Testis (tissue), 3 donors: ENCODE measurements around the gene PHAF1. TPM values are rescaled to one million over a fixed set of nuclear protein-coding genes. Genes with fewer than 3 reads are reported as not detected.

Experiments
- DNase-seq: peaks from one replicate; pipeline ENCODE4 v3.0.0-alpha.2; 2019
- H3K27ac ChIP-seq, 2 donors: fragments of 200-600 bp; sonication (generic); one replicate each; pipeline ENCODE4 v1.5.1; 2019
- H3K27me3 ChIP-seq: fragments of 200-600 bp; sonication (generic); one replicate; pipeline ENCODE4 v1.5.1; 2019
- H3K36me3 ChIP-seq: fragments of 200-600 bp; sonication (generic); one replicate; pipeline ENCODE4 v1.5.1; 2017; ENCODE audit warnings: low read depth; ENCODE audit errors: missing control alignments
- H3K4me1 ChIP-seq: fragments of 200-600 bp; sonication (generic); one replicate; pipeline ENCODE4 v1.5.1; 2019
- H3K4me3 ChIP-seq, 2 donors: fragments of 200-600 bp; sonication (generic); one replicate each; pipeline ENCODE4 v1.5.1; 2017 to 2019
- H3K9me3 ChIP-seq: fragments of 200-600 bp; sonication (generic); one replicate; pipeline ENCODE4 v1.5.1; 2017
- POLR2A ChIP-seq: fragments of 450-650 bp; IDR thresholded peaks from one replicate; pipeline ENCODE4 v1.6.1; 2017; ENCODE audit warnings: antibody characterized with exemption, mild to moderate bottlenecking, moderate library complexity
- WGBS, 2 donors: methylation state at CpG; one replicate each; pipeline ENCODE4 v1.1.5; 2018; 5-methylcytosine and 5-hydroxymethylcytosine counted together
- intact Hi-C: fragments of 100-400 bp; cut with DNase I; formaldehyde crosslinking; loops from one replicate; pipeline ENCODE4 v1.15.1; 2023; ENCODE audit warnings: low total_unique reads
- polyA plus RNA-seq: library from polyadenylated mRNA; stranded (reverse); fragments of 350-450 nt; fragmentation: Illumina TruSeq; extraction: RNeasy Lipid Tissue Mini Kit (QIAGEN cat#74804); gene quantifications from one replicate; pipeline ENCODE4 v1.2.3, GENCODE V29; 2014; ENCODE audit warnings: low read depth, low replicate concordance; ENCODE audit not compliant: insufficient read depth
- total RNA-seq, 2 donors: library from RNA; depleted of rRNA; stranded (reverse); fragments of >200 nt; gene quantifications; one replicate each; pipeline ENCODE4 v1.2.3, GENCODE V29; 2016
- TF ChIP-seq, protein P1 (sequence below), 3 experiments: fragments of 450-650 bp in 2 of 3; fragments of 200-600 bp in 1 of 3; sonication (generic) in 1 of 3; IDR thresholded peaks; one replicate each; pipeline ENCODE4 v1.5.1; 2016 to 2019; ENCODE audit warnings: antibody characterized with exemption in 3 of 3, mild to moderate bottlenecking in 2 of 3, moderate library complexity in 1 of 3

Gene PHAF1
- total and polyA plus RNA-seq, 3 donors from 2014 or later, result 31.2 to 41.6 (median 32.6) TPM

DNA sequence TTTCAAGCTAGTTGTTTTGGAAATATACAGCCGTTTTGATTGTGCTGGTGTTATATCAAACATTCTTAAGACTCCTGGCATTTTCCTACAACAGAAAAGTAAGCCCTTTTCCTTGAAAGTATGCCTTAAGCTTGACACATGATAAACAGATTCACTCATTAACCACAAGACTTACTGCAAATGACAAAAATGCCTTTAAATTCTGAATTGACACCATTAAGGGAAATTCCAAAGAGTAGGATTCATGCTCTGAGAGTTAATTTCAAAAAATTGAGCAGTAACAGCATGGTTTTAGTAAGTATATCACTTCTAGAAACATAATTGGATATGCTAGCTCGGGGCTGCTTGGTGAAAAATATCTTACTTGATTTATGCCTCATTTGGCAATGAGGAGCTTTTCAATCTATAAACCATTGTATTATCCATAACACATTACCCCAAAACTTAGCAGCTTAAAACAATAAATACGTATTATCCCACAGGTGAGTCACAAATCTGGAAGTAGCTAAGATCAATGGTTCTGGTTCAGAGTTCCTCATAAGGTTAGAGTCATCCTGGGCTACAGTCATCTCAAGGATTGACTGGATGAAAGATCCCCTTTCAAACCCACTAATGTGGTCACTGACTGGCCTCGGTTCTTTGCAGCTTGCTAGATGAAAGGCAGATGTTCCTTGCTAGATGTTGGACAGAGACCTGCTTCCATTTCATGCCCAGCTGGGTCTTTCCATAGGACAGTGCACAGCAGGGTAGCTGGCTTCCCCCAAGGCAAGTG is 8.2 kb upstream of the PHAF1 start:
- H3K27me3 ChIP-seq, result no peaks in the 10 kb centered on the region
- TF ChIP-seq POLR2A, result no peak
- TF ChIP-seq, protein P1, sequence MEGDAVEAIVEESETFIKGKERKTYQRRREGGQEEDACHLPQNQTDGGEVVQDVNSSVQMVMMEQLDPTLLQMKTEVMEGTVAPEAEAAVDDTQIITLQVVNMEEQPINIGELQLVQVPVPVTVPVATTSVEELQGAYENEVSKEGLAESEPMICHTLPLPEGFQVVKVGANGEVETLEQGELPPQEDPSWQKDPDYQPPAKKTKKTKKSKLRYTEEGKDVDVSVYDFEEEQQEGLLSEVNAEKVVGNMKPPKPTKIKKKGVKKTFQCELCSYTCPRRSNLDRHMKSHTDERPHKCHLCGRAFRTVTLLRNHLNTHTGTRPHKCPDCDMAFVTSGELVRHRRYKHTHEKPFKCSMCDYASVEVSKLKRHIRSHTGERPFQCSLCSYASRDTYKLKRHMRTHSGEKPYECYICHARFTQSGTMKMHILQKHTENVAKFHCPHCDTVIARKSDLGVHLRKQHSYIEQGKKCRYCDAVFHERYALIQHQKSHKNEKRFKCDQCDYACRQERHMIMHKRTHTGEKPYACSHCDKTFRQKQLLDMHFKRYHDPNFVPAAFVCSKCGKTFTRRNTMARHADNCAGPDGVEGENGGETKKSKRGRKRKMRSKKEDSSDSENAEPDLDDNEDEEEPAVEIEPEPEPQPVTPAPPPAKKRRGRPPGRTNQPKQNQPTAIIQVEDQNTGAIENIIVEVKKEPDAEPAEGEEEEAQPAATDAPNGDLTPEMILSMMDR (IDR thresholded peaks at IDR 0.05), result no peak
- H3K4me1 ChIP-seq, result peaks cover 6% of the 10 kb centered on the region
- WGBS, 2 donors, result 88 to 92% methylated on average over 4 of the region's 4 CpGs
- DNase-seq, result no peak
- intact Hi-C loops, result no loop called here
- H3K4me3 ChIP-seq, result no peak overlapping the region
- H3K36me3 ChIP-seq, result no peaks in the 10 kb centered on the region
- no peak overlapping the region for H3K27ac ChIP-seq
- H3K9me3 ChIP-seq, result no peaks in the 10 kb centered on the region

DNA sequence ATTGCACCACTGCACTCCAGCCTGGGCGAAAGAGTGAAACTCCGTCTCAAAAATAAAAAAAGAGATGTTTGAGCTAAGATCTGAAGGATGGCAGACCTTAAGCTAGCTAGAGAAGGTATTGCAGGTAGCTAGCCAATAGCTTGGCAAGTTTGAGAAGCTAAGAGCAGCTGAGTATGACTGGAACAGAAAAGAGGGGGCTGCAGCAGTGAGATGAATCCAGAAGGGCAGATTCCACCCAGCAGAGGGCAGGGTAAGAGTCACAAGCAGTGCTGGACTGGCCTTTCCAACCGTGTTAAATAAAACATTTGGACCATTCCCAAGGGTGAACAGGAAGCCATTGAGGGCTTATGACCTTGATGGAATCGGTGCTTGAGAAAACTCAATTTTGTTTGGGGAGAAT is 5.7 kb upstream of the PHAF1 start:
- intact Hi-C loops, result no loop called here
- peaks cover 9% of the 10 kb centered on the region for H3K4me1 ChIP-seq
- H3K27ac ChIP-seq, result no peak overlapping the region
- H3K27me3 ChIP-seq, result no peaks in the 10 kb centered on the region
- no peaks in the 10 kb centered on the region for H3K9me3 ChIP-seq
- H3K36me3 ChIP-seq, result no peaks in the 10 kb centered on the region
- DNase-seq, result peak; percentile 54
- no peak overlapping the region for H3K4me3 ChIP-seq
- TF ChIP-seq POLR2A, result no peak
- TF ChIP-seq, protein P1 (IDR thresholded peaks at IDR 0.05), result peak; percentile 10 to 29 (median 18)
- WGBS, 2 donors, result 58 to 60% methylated on average over 4 of the region's 4 CpGs

- H3K9me3 ChIP-seq, result no peaks in the 10 kb centered on the region
- no peak overlapping the region for H3K27ac ChIP-seq
- H3K36me3 ChIP-seq, result no peaks in the 10 kb centered on the region
- no peak overlapping the region for H3K4me3 ChIP-seq
- intact Hi-C loops, result no loop called here
- no peaks in the 10 kb centered on the region for H3K27me3 ChIP-seq
- 85 to 90% methylated on average over 6 of the region's 6 CpGs for WGBS, 2 donors
- no peak for DNase-seq
- peaks cover 13% of the 10 kb centered on the region for H3K4me1 ChIP-seq
- TF ChIP-seq POLR2A, result no peak
- TF ChIP-seq, protein P1 (IDR thresholded peaks at IDR 0.05), result no peak
Observed at GRCh38 chr16:67104845-67105244, 4.9 kb upstream of the PHAF1 start.

DNA sequence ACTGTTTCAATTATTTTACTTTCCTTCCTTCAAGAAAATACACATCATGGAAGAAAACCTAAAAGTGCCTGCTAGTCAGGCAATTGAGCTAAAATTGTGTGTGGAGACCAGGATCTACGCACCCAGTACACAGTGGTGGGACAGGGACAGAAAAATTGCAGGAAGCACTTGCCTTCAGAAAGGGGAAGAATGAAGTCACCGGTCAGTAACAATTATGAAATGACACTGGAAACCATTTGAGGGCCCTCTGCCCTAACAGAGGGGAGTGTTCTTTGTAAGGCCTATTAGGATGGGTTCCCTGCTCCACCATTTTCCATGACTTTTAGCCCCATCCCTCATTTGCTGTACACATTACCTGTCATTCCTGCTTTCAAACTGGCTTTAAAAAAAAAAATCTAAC is 4.5 kb upstream of the PHAF1 start:
- Histone ChIP-seq H3K27ac (peak overlapping the region; percentile 10 to 48), H3K4me3 (no peak overlapping the region), H3K36me3 (no peaks in the 10 kb centered on the region), H3K9me3 (no peaks in the 10 kb centered on the region), H3K27me3 (no peaks in the 10 kb centered on the region), H3K4me1 (peaks cover 13% of the 10 kb centered on the region)
- WGBS, 2 donors, result 75 to 83% methylated on average over 2 of the region's 2 CpGs
- intact Hi-C loops, result no loop called here
- TF ChIP-seq, protein P1 (IDR thresholded peaks at IDR 0.05), result no peak
- no peak for TF ChIP-seq POLR2A
- DNase-seq, result no peak

GRCh38 chr16:67105881-67106280 is 3.9 kb upstream of the PHAF1 start:
- no peaks in the 10 kb centered on the region for H3K36me3 ChIP-seq
- no peak overlapping the region for H3K4me3 ChIP-seq
- 21 to 22% methylated on average over 5 of the region's 5 CpGs for WGBS, 2 donors
- DNase-seq, result peak; percentile 62
- intact Hi-C loops, result no loop called here
- TF ChIP-seq POLR2A, result no peak
- TF ChIP-seq, protein P1 (IDR thresholded peaks at IDR 0.05), result no peak
- peaks cover 17% of the 10 kb centered on the region for H3K4me1 ChIP-seq
- H3K9me3 ChIP-seq, result no peaks in the 10 kb centered on the region
- peak overlapping the region; percentile 10 to 48 for H3K27ac ChIP-seq
- no peaks in the 10 kb centered on the region for H3K27me3 ChIP-seq
